IPS-18c (cell line): ENCODE data around the gene GRID1.

Experiments
- H3K4me3 ChIP-seq: 2 replicates; pipeline ENCODE4 v1.7.0; 2013; ENCODE audit warnings: low read depth, mild to moderate bottlenecking, low read length, moderate library complexity; ENCODE audit not compliant: insufficient read depth
- H3K9me3 ChIP-seq: one replicate; pipeline ENCODE4 v1.6.1; 2013; ENCODE audit warnings: mild to moderate bottlenecking, low read length, moderate library complexity; ENCODE audit not compliant: control insufficient read depth, insufficient read depth

GRID1 gene

DNA sequence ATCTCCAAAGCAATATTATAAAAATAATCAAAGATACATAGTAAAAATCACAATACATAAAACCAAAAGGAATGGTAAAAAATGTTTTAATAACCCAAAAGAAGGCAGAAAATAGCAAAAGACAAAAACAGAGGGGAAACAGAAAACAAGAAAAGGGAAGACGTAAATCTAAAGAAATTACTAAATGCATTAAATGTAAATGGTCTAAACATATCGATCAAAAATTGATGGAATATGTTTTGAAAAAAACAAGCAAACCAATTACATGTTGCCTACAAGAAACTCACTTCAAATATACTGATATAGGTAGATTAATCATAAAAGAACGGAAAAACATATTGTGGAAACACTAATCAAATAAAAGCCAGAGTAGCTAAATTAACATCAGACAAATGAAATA is 369.1 kb downstream of the GRID1 start:
- no peak overlapping the region for H3K4me3 ChIP-seq
- H3K9me3 ChIP-seq: no peaks in the 10 kb centered on the region

DNA sequence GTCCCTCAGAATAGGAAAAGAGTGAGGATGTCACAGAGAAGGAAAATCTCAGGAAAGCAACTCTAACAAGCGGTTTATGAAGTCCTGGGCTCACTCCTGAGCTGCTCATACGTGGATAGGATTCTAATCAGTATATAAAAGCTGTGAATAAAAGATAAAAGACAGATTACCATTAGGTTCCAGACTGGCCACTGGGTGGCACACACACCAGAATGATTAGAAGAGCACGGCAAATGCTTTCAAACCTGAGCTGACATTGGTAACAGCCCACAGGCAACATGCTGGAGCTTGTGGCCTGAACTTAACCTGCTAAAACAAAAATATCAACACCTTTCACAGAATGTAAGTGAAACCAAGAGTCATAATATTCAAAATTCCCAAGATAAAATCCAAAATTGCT is 370.8 kb downstream of the GRID1 start:
- H3K9me3 ChIP-seq: no peaks in the 10 kb centered on the region

DNA sequence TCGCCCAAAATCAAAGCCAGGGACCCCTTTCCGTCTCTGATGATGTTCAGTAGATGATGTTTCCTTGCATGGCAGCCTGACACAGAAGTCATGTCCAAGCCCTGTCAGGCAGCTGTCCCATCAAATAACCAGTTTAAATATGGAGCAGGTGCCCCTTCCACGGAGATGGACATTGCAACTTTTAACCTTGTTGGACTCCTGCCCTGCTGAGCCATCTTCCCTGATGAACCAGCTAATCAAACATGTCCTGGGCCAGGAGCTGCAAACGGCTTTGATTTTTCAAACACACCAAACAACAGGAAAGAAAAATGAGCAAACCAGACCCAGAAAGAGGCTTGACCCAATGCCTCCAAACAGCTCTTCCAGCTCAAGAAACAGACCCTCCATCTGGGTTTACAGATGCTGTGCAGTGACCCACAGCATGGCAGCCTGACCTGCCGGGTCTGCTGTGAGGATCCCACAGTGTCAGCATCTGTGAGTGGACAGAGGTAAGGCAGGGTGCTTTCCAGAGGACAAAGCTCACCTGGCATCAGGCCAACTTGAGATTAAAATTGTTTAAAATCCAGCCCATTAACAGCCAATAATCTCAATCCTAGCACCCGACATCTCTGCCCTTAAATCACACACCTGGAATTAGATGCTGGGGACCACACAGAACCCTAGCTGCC is 372.6 kb downstream of the GRID1 start:
- Histone ChIP-seq H3K9me3 (no peaks in the 10 kb centered on the region), H3K4me3 (no peak overlapping the region)

More for the DNA sequence above, 370.8 kb downstream of the GRID1 start:
- no peak overlapping the region for H3K4me3 ChIP-seq

DNA sequence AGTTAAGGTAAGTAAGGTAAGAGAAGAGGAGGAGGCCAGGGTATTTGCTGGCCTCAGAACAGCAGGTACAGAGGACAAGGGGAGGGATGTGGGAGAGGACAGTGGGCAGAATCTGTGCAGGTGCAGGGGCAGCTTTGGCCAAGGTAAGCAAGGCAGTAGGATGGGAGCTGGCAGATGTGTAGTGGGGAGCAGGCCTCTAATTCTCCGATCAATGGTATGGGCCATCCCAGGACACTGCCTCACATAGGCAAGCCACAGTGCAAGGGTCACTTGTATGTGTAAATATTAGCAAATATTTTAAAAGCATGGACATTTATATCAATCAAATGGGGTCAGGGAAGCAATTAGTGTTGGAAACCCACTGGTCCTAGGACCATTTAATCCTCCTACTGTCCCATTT is 373.5 kb downstream of the GRID1 start:
- no peak overlapping the region for H3K4me3 ChIP-seq

DNA sequence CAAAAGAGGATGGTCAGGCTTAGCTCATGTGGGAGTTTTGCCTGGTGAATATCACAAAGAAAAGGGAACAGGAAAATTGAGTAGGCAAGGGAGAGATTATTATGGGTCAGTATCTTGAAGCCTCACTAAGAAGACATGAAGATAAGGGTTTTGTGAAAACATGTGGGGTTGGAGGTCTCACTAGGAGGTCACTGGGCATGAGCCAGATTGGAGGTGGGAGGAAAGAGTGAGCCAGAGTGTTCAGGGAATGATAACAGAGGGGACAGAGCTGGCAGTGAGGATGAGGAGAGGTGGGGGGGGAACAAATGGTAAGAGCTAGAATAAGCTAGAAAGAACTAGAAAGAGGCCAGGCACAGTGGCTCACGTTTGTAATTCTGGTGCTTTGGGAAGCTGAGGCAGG is 374.3 kb downstream of the GRID1 start:
- no peaks in the 10 kb centered on the region for H3K9me3 ChIP-seq
- no peak overlapping the region for H3K4me3 ChIP-seq

More for the DNA sequence above, 373.5 kb downstream of the GRID1 start:
- H3K9me3 ChIP-seq: no peaks in the 10 kb centered on the region

DNA sequence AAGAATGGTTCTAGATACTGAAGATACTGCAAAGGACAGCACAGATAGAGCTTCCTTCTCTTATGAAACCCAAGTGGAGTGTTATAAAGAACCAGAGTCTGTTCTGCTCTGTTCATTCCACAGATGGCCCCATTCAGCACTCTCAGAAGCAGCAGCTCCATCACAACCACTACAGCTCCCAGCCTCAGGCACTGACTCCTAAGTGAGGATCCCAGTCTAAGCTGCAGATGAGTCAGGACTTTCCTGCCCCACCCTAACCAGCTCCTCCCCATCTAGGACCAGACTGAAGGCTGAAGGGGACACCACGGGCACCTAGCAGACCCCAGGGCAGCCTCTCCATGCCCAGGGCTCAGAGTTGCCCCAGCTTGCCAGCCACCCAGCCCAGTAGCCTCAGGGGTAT is 379.8 kb downstream of the GRID1 start:
- Histone ChIP-seq H3K4me3 (no peak overlapping the region), H3K9me3 (no peaks in the 10 kb centered on the region)

DNA sequence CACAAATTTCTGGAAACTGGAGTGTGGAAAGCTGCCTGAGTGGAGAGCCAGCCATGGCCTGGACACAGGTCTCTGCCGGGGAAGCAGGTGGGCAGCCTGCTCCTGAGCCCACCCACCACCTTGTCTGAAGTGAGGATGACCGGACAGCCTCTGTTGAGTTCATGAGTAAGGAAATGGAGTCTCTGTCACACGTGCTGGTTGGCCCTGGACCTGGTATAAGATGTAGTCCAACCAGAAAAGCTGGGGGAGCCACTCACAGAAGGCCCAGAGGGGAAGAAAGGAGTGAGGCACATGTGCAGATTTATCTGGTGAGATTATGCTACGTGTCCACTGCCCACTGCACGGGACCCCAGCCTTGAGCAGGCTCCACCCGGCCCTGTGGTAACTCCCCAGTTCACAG is 383.5 kb downstream of the GRID1 start:
- Histone ChIP-seq H3K4me3 (no peak overlapping the region), H3K9me3 (no peaks in the 10 kb centered on the region)

DNA sequence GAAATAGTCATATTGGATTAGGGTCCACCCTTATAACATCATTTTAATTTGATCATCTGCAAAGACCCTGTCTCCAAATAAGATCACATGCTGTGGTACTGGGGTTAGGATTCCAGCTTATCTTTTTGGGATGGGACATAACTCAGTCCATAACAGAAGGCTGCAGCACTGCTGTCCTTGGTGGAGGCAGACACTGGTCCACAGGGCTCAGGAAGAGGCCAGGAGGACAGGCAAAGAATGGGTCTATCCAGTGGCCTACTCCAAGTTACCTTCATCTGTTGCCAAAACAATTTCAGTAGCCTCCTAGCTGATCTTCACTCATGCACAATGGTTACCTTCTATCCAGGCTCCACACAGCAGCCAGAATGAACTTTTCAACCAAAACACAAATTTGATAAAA is 387.0 kb downstream of the GRID1 start:
- Histone ChIP-seq H3K9me3 (no peaks in the 10 kb centered on the region), H3K4me3 (no peak overlapping the region)

DNA sequence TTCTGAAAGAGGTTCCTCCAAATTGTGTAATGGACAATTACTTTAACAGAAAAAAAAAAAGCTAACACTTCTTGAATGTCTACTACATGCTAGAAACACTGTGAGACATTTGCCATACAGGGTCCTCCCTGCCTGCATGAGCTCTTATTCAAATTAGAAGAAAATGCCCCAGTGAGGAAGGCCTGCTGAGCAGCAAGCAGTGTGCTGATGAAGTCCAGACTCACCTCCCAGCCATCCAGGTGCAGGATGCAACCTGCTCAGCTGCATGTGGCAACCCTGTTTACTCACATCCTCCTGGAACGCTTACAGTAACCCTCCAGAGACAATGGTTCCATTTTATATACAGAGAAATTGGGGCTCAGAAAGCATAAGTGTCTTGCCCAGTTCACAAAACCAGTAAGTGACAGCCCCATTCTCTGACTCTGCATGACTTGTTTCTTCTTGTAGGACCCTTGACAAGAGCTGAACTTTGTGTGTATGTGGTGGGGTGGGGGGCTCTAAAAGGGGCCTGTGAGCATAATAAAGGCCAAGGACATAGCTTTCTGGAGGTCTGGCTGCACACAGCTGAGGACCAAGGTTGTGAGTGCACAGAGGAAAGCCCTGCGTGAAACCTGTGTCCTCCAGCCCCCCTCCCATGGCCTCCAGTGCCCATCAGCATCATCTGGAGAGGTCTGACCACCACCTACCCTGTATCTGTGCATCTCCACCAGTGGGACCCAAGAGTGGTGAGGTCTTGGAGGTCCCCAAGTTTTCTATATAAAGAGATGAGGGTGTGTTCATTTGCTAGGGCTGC is 387.8 kb downstream of the GRID1 start:
- H3K4me3 ChIP-seq: no peak overlapping the region

DNA sequence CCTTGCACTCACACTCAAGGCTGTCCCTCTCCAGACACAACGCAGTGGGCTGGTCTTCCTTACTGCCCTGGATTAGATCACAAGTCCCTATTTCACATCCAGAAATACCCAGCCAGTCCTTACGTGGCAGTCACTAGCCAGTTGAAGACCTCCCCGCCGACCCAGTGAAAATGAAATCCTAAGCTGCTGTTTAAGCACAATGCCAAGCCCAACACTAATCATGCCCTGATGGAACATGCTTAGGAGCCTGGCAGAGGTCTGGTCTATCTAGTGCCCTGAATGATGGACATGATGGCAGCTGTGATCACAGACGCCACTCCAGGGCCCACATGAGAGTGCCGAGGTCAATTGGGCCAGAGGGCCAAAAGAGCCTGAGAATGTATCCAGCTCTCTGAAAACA is 389.0 kb downstream of the GRID1 start:
- no peaks in the 10 kb centered on the region for H3K9me3 ChIP-seq
- H3K4me3 ChIP-seq: no peak overlapping the region

More for the DNA sequence above, 387.8 kb downstream of the GRID1 start:
- no peaks in the 10 kb centered on the region for H3K9me3 ChIP-seq

DNA sequence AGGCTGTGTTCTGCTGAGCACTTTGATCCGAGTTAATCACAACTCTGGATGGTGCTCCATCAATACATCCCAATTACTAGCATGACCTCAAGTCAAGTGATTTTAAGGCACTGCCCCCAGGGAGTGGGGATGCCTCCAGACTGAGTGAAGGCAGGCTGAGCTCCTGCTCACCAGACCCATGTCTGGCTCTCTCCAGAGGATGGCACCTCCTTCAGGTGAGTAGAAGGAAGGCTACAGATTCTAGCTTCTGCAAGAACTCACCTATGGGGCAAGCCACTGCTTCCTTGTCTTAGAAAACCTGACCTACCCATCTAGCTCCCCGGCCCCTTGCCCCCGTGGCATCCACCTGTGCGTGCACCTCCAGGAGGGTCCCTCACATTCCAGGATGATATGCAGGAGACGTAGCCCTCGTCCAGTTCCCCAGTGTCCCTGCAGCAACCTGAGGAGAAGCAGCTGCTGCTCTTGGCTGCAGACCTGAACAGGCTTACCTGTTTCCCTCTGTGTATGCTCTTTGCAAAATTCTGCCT is 390.3 kb downstream of the GRID1 start:
- H3K4me3 ChIP-seq: no peak overlapping the region
- H3K9me3 ChIP-seq: no peaks in the 10 kb centered on the region

DNA sequence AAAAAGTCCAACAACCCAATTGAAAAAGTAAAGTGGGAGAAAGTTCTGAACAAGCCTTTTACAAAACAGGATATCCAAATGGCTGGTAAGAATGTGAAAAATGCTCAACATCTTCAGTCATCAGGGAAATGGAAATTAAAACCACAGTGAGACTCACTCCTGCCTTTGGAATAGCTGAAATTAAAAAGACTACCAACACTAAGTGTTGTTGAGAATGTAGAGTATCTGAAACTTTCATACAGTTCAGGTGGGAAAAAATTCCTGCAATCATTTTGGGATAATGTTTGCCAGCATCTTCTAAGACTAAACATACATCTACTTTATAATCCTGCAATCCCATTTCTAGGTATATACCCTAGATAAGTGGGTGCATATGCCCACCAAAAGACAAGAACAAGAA is 395.1 kb downstream of the GRID1 start:
- H3K9me3 ChIP-seq: no peaks in the 10 kb centered on the region
- no peak overlapping the region for H3K4me3 ChIP-seq

DNA sequence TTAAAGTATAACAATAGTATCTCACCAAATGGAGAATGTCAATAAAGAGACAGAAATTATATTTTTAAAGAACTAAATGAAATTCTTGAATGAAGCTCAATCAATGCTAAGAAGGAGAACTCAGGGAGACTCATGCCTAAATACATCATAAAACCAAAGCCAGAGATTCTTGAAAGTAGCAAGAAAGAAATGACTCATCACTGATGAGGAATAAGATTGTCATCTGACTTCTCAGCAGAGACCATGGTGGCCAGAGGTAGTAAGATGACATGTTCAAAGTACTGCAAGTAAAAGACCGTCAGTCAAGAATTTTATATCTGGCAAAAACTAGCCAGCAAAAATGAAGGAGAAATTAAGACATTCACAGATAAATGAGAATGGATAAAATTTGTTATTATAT is 399.0 kb downstream of the GRID1 start:
- Histone ChIP-seq H3K9me3 (peaks cover 2% of the 10 kb centered on the region), H3K4me3 (no peak overlapping the region)

DNA sequence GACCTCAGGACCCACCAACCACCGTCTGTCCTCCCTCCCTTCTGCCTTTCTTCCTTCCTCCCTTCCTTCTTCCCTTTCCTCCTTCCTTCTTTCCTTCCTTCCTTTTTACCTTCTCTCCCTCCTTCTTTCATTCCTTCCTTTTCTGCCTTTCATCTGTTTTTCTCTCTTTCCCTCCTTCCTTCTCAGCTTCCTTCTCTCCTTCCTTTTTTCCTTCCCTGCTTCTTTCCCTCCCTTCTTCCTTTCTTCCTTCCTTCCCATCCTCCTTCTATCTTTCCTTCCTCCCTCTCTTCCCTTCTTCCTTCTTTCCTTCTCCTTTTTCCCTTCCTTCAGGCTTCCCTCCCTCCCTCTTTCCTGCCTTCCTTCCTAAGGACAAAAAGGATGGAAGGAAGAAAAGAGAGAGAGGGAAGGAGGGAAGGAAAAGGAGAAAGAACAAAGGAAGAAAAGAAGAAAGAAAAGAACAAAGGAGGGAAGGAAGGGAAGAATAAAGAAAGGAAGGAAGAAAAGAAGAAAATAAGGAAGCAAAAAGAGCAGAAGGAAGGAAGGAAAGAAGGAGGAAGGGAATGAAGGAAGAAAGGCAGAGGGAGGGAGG is 405.0 kb downstream of the GRID1 start:
- Histone ChIP-seq H3K9me3 (peaks cover 2% of the 10 kb centered on the region), H3K4me3 (no peak overlapping the region)

DNA sequence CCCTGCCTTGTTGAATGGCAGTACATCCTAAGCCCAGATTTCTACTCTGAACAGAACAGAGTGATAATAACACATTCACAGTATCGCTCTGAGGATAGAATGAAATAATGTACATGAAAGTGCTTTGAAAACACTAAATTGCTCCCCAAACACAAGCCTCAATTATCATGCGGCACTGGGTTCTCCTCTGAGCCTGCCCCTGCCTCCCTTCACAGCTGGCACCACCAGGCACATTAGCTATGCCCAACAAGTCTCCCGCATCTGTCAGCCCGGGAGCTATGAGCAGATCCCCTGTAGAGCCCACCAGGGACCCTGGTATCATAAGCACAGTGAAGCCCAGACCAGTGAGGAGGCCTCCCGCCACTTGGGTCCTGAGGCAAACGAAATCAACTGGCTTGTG is 405.5 kb downstream of the GRID1 start:
- Histone ChIP-seq H3K4me3 (no peak overlapping the region), H3K9me3 (peaks cover 2% of the 10 kb centered on the region)

DNA sequence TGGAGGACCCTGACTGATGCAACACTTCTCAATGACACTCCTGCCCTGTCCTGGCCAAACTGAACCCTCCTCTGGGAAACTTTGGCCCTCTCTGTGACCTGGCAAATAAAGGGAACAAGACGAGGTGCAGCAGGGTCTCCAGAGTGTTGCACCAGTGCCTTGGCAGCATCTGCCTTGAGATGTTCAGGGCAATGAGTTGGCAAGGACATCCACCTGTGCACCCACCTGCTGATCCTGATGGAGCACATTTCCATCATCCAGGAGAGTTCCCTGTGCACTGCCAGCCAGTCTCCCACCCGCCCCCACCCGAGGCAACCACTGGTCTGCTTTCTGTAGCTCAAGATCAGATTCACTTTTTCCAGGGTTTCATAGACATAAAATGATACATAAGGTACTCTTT is 407.4 kb downstream of the GRID1 start:
- peaks cover 2% of the 10 kb centered on the region for H3K9me3 ChIP-seq

DNA sequence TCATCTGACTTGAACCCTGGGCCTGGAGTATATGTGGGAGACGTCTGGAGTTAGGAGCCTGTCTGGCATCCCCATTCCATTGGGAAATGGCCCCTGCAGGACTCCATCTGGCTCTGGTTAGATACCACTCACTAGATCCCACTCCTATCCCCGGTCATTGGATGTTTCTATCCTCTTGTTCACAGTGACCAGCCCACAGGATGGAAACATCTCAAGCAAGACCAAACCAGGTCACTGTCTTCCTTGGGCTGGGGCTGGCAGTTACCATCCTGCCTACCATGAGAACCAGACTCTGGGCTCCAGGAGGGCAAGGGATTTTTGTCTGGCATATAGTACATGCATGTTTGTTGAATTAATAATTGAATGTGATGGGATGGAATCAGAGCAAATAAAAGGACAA is 415.7 kb downstream of the GRID1 start:
- H3K9me3 ChIP-seq: no peaks in the 10 kb centered on the region
- H3K4me3 ChIP-seq: no peak overlapping the region

More for the DNA sequence above, 407.4 kb downstream of the GRID1 start:
- no peak overlapping the region for H3K4me3 ChIP-seq

DNA sequence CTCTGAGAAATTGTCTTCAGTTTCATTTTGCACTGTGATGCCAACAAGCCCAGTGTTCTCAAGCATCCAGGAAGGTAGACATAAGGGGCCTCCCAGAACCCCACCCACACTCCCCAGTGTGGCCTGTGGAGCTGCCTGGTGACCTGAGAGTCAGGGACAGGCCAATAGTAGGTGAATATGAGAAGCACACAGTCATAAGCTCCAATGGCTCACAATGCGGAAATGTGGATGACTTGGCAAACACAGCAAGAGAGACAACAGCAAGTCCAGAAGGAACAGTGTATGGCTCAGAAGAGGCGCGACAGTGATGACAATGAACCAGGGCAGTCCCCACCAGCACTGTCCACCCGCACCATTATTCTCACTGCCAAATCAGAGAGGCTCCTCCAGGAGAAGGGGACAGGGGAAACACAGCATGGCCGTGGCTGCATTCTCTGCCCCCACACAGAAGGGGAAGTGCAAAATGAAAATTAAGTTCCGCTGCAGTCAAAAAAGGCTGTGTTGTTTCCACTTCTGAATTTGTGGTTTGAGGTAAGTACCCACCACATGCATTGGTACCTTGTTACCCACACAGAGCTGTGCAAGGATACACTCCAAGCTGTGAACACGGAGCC is 419.8 kb downstream of the GRID1 start:
- no peaks in the 10 kb centered on the region for H3K9me3 ChIP-seq

More for the DNA sequence above, 419.8 kb downstream of the GRID1 start:
- no peak overlapping the region for H3K4me3 ChIP-seq
